K562 (cell line): Measurements from ENCODE around the gene SLC1A3.

Source experiments
- NONO ChIP-seq, 2 experiments: fragments of 200-400 bp in 1 of 2; fragments of 450-650 bp in 1 of 2; formaldehyde crosslinking in 1 of 2; IDR thresholded peaks; 2 replicates each; pipeline ENCODE4 v1.6.1; 2017; ENCODE audit warnings: low read depth in 2 of 2, mild to moderate bottlenecking in 2 of 2, moderate library complexity in 2 of 2, low read length in 1 of 2
- POLR2A ChIP-seq: fragments of 450-650 bp; conservative IDR thresholded peaks from 2 replicates; pipeline ENCODE4 v1.6.1; 2016
- SP1 ChIP-seq: sonication (generic); formaldehyde crosslinking; IDR thresholded peaks from 2 replicates; pipeline ENCODE4 v1.8.1; 2022; ENCODE audit warnings: mild to moderate bottlenecking, missing genetic modification reagents
- SRSF9 ChIP-seq: fragments of 200-400 bp; formaldehyde crosslinking; IDR thresholded peaks from 2 replicates; pipeline ENCODE4 v1.6.1; 2017; ENCODE audit warnings: low read depth, low read length, borderline replicate concordance
- ZSCAN32 ChIP-seq: fragments of 450-650 bp; formaldehyde crosslinking; IDR thresholded peaks from 2 replicates; pipeline ENCODE4 v1.4.0; 2020; ENCODE audit warnings: mild to moderate bottlenecking, moderate library complexity
- TF ChIP-seq, protein P1 (sequence below), 3 experiments: IDR thresholded peaks in 2 of 3; conservative IDR thresholded peaks in 1 of 3; 2 replicates each; pipeline ENCODE4 v1.5.1; 2011 to 2012; ENCODE audit warnings: low read length in 3 of 3, mild to moderate bottlenecking in 3 of 3, control low read depth in 2 of 3, improper control_type of control experiment in 1 of 3, inconsistent platforms in 1 of 3, low read depth in 1 of 3, mixed read lengths in 1 of 3, moderate library complexity in 1 of 3; ENCODE audit not compliant: insufficient read depth in 2 of 3
- TF ChIP-seq, protein P2 (sequence below): sonication (generic); formaldehyde crosslinking; IDR thresholded peaks from 2 replicates; pipeline ENCODE4 v1.8.0; 2022; ENCODE audit warnings: mild to moderate bottlenecking, missing genetic modification reagents

DNA sequence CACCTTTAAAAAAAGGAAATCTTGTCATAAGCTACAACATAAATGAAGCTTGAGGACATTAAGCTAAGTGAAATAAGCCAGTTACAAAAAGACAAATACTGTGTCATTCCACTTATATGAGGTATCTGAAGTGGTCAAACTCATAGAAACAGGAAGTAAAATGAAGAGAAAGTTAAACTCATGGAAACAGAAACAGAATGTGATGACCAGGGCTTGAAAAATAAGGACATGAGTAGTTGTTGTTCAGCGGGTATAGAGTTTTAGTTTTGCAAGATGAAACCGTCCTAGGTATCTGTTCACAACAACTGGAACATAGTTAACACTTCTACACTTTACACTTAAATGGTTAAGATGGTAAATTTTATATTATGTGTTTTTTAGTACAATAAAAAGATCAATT lies 47.8 kb upstream of the SLC1A3 start:
- TF ChIP-seq POLR2A (no peak), SP1 (CRISPR knock-in tag) (no peak), ZSCAN32 (CRISPR knock-in tag) (no peak), NONO (IDR thresholded peaks at IDR 0.05; ENCODE audit: low read depth in 2 of 2, low read length in 1 of 2) (no peak), SRSF9 (no peak)
- TF ChIP-seq, protein P1, sequence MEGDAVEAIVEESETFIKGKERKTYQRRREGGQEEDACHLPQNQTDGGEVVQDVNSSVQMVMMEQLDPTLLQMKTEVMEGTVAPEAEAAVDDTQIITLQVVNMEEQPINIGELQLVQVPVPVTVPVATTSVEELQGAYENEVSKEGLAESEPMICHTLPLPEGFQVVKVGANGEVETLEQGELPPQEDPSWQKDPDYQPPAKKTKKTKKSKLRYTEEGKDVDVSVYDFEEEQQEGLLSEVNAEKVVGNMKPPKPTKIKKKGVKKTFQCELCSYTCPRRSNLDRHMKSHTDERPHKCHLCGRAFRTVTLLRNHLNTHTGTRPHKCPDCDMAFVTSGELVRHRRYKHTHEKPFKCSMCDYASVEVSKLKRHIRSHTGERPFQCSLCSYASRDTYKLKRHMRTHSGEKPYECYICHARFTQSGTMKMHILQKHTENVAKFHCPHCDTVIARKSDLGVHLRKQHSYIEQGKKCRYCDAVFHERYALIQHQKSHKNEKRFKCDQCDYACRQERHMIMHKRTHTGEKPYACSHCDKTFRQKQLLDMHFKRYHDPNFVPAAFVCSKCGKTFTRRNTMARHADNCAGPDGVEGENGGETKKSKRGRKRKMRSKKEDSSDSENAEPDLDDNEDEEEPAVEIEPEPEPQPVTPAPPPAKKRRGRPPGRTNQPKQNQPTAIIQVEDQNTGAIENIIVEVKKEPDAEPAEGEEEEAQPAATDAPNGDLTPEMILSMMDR (IDR thresholded peaks at IDR 0.05 in 2 of 3, conservative IDR thresholded peaks at IDR 0.05 in 1 of 3; ENCODE audit: insufficient read depth in 2 of 3, low read depth in 1 of 3, low read length in 3 of 3), result no peak
- TF ChIP-seq, protein P2, sequence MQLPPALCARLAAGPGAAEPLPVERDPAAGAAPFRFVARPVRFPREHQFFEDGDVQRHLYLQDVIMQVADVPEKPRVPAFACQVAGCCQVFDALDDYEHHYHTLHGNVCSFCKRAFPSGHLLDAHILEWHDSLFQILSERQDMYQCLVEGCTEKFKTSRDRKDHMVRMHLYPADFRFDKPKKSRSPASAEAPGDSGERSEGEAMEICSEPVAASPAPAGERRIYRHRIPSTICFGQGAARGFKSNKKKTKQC (CRISPR knock-in tag), result no peak
